WTC11 (cell line): Measurements from ENCODE around the gene SUSD4.

ENCODE experiments used
- CREB1 ChIP-seq: sonication (generic); formaldehyde crosslinking; IDR thresholded peaks from 2 replicates; pipeline ENCODE4 v1.8.0; 2023; ENCODE audit warnings: mild to moderate bottlenecking, missing genetic modification reagents
- GTF2I ChIP-seq: fragments of 250-450 bp; sonication (Bioruptor Pico); conservative IDR thresholded peaks from 2 replicates; pipeline ENCODE4 v1.4.0; 2021; ENCODE audit warnings: mild to moderate bottlenecking
- ZNF232 ChIP-seq: sonication (generic); formaldehyde crosslinking; IDR thresholded peaks from 2 replicates; pipeline ENCODE4 v1.8.0; 2022; ENCODE audit warnings: mild to moderate bottlenecking, missing genetic modification reagents
- TF ChIP-seq, protein P1 (sequence below): fragments of 200-600 bp; IDR thresholded peaks from 2 replicates; pipeline ENCODE4 v1.8.0; 2022; ENCODE audit warnings: antibody characterized with exemption
- TF ChIP-seq, protein P2 (sequence below): sonication (generic); formaldehyde crosslinking; IDR thresholded peaks from 2 replicates; pipeline ENCODE4 v1.8.1; 2022; ENCODE audit warnings: missing genetic modification reagents, borderline replicate concordance

DNA sequence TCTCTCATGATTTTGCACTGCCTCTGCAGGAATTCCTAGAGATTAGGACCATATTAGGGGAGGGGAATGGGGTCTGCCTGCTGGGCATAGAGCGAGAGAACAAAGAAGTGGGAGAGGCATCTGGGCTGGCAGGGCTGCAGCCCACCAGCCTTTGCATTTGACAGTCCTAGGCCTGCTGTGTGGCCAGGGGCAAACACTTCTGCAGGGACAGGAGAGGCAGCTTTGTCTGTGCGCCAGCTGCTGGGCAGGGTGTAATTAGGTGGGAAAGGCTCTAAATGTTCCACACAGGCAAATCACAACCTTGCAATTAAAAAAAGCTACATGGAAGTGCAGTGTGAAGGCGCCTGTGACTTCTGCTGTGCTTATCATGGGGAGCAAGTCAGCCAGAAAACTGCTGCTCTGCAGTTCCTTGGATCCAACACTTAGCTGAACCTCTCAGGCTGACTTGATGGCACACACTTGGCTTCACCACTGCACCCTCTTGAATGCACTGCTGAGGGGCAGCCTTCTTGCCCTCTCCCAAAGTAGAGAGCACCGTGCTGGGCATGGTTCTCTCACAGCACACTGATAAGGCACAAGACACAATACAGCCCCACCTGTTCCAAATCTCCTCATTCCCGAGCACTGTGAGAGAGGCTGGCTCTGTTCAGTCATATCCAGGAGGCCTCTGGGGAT, 147.3 kb downstream of the SUSD4 start:
- TF ChIP-seq, protein P1, sequence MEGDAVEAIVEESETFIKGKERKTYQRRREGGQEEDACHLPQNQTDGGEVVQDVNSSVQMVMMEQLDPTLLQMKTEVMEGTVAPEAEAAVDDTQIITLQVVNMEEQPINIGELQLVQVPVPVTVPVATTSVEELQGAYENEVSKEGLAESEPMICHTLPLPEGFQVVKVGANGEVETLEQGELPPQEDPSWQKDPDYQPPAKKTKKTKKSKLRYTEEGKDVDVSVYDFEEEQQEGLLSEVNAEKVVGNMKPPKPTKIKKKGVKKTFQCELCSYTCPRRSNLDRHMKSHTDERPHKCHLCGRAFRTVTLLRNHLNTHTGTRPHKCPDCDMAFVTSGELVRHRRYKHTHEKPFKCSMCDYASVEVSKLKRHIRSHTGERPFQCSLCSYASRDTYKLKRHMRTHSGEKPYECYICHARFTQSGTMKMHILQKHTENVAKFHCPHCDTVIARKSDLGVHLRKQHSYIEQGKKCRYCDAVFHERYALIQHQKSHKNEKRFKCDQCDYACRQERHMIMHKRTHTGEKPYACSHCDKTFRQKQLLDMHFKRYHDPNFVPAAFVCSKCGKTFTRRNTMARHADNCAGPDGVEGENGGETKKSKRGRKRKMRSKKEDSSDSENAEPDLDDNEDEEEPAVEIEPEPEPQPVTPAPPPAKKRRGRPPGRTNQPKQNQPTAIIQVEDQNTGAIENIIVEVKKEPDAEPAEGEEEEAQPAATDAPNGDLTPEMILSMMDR, result no peak
- TF ChIP-seq, protein P2, sequence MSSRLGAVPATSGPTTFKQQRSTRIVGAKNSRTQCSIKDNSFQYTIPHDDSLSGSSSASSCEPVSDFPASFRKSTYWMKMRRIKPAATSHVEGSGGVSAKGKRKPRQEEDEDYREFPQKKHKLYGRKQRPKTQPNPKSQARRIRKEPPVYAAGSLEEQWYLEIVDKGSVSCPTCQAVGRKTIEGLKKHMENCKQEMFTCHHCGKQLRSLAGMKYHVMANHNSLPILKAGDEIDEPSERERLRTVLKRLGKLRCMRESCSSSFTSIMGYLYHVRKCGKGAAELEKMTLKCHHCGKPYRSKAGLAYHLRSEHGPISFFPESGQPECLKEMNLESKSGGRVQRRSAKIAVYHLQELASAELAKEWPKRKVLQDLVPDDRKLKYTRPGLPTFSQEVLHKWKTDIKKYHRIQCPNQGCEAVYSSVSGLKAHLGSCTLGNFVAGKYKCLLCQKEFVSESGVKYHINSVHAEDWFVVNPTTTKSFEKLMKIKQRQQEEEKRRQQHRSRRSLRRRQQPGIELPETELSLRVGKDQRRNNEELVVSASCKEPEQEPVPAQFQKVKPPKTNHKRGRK, result no peak
- TF ChIP-seq ZNF232 (CRISPR knock-in tag) (no peak), GTF2I (CRISPR knock-in tag) (no peak), CREB1 (CRISPR knock-in tag) (no peak)
